CD4-positive, alpha-beta memory T cell (primary cell): ENCODE results near the gene SEC24C. TPM values are rescaled to one million over a fixed set of nuclear protein-coding genes. Genes with fewer than 3 reads are reported as not detected.
A peak's percentile ranks its signal among the peaks of the same experiment; 100 is the strongest.

Experiments used
- CTCF ChIA-PET: fragments of 350-600 bp; sonication (Branson Sonifier 250); formaldehyde crosslinking; loops from one replicate; lab custom pipeline; 2021; ENCODE audit warnings: inconsistent platforms; ENCODE audit not compliant: partially characterized antibody; lab: Charles Lee
- POLR2A ChIA-PET: fragments of 350-600 bp; sonication (Branson Sonifier 250); formaldehyde crosslinking; loops from one replicate; lab custom pipeline; 2021; ENCODE audit not compliant: partially characterized antibody; lab: Charles Lee
- DNase-seq, 5 donors: peaks; one replicate each; pipeline versions ENCODE4 v3.0.0 to v3.0.0-alpha.2; 2020 to 2022; ENCODE audit warnings: mixed read lengths in 1 of 5
- H3K27ac ChIP-seq: one replicate; pipeline ENCODE4 v1.7.0; 2013; ENCODE audit warnings: low read depth, low read length
- H3K27me3 ChIP-seq: 2 replicates; pipeline ENCODE4 v1.7.0; 2013; ENCODE audit warnings: mild to moderate bottlenecking, low read length, moderate library complexity; ENCODE audit not compliant: insufficient read depth
- H3K36me3 ChIP-seq: 2 replicates; pipeline ENCODE4 v1.7.0; 2013; ENCODE audit warnings: mild to moderate bottlenecking, low read length, moderate library complexity; ENCODE audit not compliant: insufficient read depth
- H3K4me1 ChIP-seq: 2 replicates; pipeline ENCODE4 v1.7.0; 2013; ENCODE audit warnings: mild to moderate bottlenecking, low read length, moderate library complexity; ENCODE audit not compliant: insufficient read depth
- H3K4me3 ChIP-seq, 2 donors: one replicate each; pipeline ENCODE4 v1.7.0; 2013; ENCODE audit warnings: low read length in 2 of 2, mild to moderate bottlenecking in 1 of 2
- H3K9me3 ChIP-seq, 2 donors: one replicate each; pipeline ENCODE4 v1.7.0; 2013; ENCODE audit warnings: low read length in 2 of 2, control low read depth in 1 of 2; ENCODE audit not compliant: control insufficient read depth in 1 of 2
- H3K27ac Mint-ChIP-seq, 7 donors: one replicate each; pipeline ENCODE4 v1.8.0; 2020 to 2021; ENCODE audit warnings: mixed read lengths in 7 of 7, mild to moderate bottlenecking in 6 of 7, inconsistent platforms in 3 of 7, moderate library complexity in 3 of 7
- H3K27me3 Mint-ChIP-seq, 2 donors: one replicate each; pipeline ENCODE4 v1.8.0; 2020 to 2021; ENCODE audit warnings: mixed read lengths in 2 of 2
- H3K36me3 Mint-ChIP-seq, 2 donors: one replicate each; pipeline ENCODE4 v1.8.0; 2020 to 2021; ENCODE audit warnings: mixed read lengths in 2 of 2, inconsistent platforms in 1 of 2, mild to moderate bottlenecking in 1 of 2
- H3K4me1 Mint-ChIP-seq, 4 donors: one replicate each; pipeline ENCODE4 v1.8.0; 2020 to 2021; ENCODE audit warnings: mixed read lengths in 4 of 4, mild to moderate bottlenecking in 1 of 4
- H3K4me3 Mint-ChIP-seq, 8 donors: one replicate each; pipeline ENCODE4 v1.8.0; 2020 to 2021; ENCODE audit warnings: mixed read lengths in 8 of 8, mild to moderate bottlenecking in 7 of 8, moderate library complexity in 6 of 8, inconsistent platforms in 3 of 8
- H3K9me3 Mint-ChIP-seq, 8 donors: one replicate each; pipeline ENCODE4 v1.8.0; 2020 to 2021; ENCODE audit warnings: mixed read lengths in 8 of 8, mild to moderate bottlenecking in 5 of 8, inconsistent platforms in 3 of 8, moderate library complexity in 1 of 8
- intact Hi-C: fragments of 100-400 bp; cut with micrococcal nuclease; formaldehyde crosslinking; loops from one replicate; pipeline ENCODE4 v1.15.1; 2023
- polyA plus RNA-seq, 2 donors: library from polyadenylated mRNA; unstranded; fragments of 300-500 nt; fragmentation: Illumina TruSeq; gene quantifications; one replicate each; pipeline ENCODE4 v1.2.3, GENCODE V29; 2021
- total RNA-seq, 2 experiments: library from RNA; stranded (reverse); gene quantifications; one replicate each; pipeline ENCODE4 v1.2.3, GENCODE V29; 2021

SEC24C gene
- total and polyA plus RNA-seq, 4 experiments from 2014 or later = 32.5 to 127 (median 97.5) TPM

DNA sequence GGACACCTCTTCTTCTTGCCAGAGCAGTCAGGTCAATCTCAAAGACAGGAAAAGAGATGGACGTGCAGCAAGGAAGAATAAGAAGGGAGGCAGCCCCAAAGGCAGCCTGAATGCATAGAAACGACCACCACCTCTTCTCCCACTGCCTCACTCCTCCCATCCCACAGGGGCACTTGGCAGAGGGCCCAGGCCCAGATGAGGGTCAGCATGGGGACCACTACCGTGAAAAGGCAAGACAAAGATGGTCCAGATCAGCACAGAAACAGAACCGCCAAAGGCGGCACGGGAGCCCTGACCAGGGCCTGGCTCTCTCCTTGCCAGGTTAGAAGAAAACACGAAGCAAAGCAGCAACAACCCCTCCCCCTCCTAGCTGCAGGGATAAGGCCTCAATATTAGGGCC lies 69.2 kb downstream of the SEC24C start:
- H3K36me3 ChIP-seq = peaks cover 38% of the 10 kb centered on the region
- Mint-ChIP-seq H3K36me3 (peaks cover 56 to 64% of the 10 kb centered on the region in 2 donors), H3K4me3 (peak overlapping the region in 3 of 8 donors; percentile 39 to 49 (median 46))

DNA sequence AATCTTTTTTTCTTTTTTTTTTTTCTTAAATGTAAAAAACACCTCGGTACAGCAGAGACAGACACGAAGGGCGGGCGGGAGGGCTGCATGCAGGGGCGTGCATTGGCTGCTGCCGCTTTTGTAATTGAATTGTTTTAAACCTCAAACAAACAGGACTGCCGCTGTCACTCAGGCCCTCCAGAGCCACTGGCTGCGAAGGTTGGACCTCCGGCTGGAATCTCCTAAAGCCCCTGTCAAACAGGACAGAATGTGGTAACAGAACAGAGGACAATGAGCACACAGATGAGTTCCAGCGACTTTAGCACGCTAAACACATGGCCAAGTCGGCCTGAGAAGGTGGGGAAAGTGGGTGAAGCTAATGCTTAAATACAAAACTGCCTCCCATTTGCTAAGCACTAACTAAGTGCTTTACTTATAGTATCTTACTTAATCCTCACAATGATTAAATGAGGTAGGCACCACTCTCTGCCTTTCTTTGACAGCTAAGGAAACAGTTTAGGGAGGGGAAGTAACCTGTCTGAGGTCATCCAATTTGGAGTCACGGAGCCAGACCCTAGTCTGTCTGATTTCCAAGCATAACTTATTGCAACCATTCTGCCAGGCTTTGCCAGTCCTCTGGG lies 70.2 kb downstream of the SEC24C start:
- Mint-ChIP-seq H3K4me1 (peaks cover 8 to 18% (median 14%) of the 10 kb centered on the region in 4 donors), H3K4me3 (no peak overlapping the region), H3K27ac (peak overlapping the region in 1 of 7 donors; percentile 78), H3K9me3 (peaks cover 0 to 8% (median 0%) of the 10 kb centered on the region in 8 donors), H3K27me3 (no peaks in the 10 kb centered on the region), H3K36me3 (peaks cover 52 to 61% of the 10 kb centered on the region in 2 donors)
- H3K36me3 ChIP-seq = peaks cover 36% of the 10 kb centered on the region
- H3K27me3 ChIP-seq = no peaks in the 10 kb centered on the region
- no peak overlapping the region for H3K27ac ChIP-seq
- intact Hi-C loops = loop anchor here (5.0 kb wide), 1 partner anchor 33 kb away; no protein-coding TSS in a partner anchor
- no peak for DNase-seq
- no peaks in the 10 kb centered on the region for H3K9me3 ChIP-seq
- ChIA-PET POLR2A (interaction anchor here (0.6 kb wide), 1 partner anchor 71 kb away, joined by 5 read pairs; no protein-coding TSS in a partner anchor), CTCF (interaction anchor here (1.5 to 1.7 kb wide), 2 partner anchors 17 to 32 kb away, joined by 4 to 5 read pairs; partner anchors contain the start of gene CHCHD1)
- H3K4me1 ChIP-seq = peaks cover 18% of the 10 kb centered on the region
- H3K4me3 ChIP-seq = no peak overlapping the region

More for the DNA sequence above, 69.2 kb downstream of the SEC24C start:
- Mint-ChIP-seq H3K27me3 (no peaks in the 10 kb centered on the region), H3K27ac (peak overlapping the region in 6 of 7 donors; percentile 34 to 95 (median 77)), H3K9me3 (peaks cover 0 to 8% (median 0%) of the 10 kb centered on the region in 8 donors), H3K4me1 (peaks cover 18 to 28% (median 22%) of the 10 kb centered on the region in 4 donors)
- intact Hi-C loops = loop anchor here (5.0 kb wide), 1 partner anchor 34 kb away; no protein-coding TSS in a partner anchor
- Histone ChIP-seq H3K27me3 (no peaks in the 10 kb centered on the region), H3K9me3 (no peaks in the 10 kb centered on the region), H3K4me3 (no peak overlapping the region), H3K27ac (no peak overlapping the region), H3K4me1 (peaks cover 29% of the 10 kb centered on the region)
- CTCF ChIA-PET = interaction anchor here (1.5 to 1.7 kb wide), 3 partner anchors 18 to 67 kb away, joined by 4 to 10 read pairs (median 5); partner anchors contain the start of gene CHCHD1
- no peak for DNase-seq
- POLR2A ChIA-PET = interaction anchor here (0.6 to 2.1 kb wide), 3 partner anchors 41 to 70 kb away, joined by 5 to 11 read pairs (median 5); a partner anchor contains a TSS

DNA sequence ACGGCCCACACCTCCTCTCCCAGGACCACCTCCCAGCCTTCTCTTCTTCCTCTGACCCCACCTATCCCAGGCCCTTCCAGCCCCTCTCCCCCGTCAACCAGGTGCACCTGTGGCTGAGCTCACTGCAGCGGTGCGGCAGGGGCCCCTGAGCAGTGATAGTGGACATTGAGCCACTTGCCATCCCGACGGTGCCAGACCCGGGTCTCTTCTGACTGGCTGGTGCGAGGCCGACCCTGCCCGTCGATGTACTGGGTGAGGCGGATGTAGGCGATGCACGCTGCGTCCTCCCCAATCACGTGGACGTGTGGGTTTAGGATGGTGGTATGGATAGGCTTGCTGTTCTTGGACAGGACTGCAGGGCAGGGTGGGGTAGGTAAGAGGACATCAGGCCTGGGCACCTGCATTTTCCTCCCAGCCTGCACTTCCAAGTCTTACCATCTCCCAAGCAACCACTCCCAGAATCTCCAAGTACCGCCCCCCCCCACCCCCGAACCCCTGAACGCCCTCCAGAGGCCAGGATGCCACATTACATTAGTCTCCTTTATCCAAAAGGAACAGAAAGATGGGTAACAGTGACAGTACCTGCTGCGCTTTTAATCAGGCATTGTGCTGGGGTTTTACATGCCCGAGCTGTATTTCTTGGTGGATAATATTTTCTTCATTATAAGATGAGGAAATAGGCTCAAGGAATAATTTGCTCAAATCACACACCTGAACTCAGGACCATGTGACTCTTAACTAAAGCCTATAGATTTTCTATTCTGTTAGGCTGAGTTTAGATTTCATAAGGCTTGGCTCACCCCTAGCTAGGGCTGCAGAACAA lies 70.9 kb downstream of the SEC24C start:
- intact Hi-C loops = loop anchor here (5.0 kb wide), 1 partner anchor 32 kb away; no protein-coding TSS in a partner anchor
- Histone ChIP-seq H3K27me3 (no peaks in the 10 kb centered on the region), H3K36me3 (peaks cover 36% of the 10 kb centered on the region), H3K9me3 (no peaks in the 10 kb centered on the region), H3K4me1 (peaks cover 11% of the 10 kb centered on the region), H3K27ac (no peak overlapping the region), H3K4me3 (no peak overlapping the region)
- Mint-ChIP-seq H3K4me1 (peaks cover 3 to 11% (median 8%) of the 10 kb centered on the region in 4 donors), H3K36me3 (peaks cover 50 to 61% of the 10 kb centered on the region in 2 donors), H3K9me3 (peaks cover 0 to 8% (median 0%) of the 10 kb centered on the region in 8 donors), H3K27ac (peak overlapping the region in 2 of 7 donors; percentile 50 to 78), H3K27me3 (no peaks in the 10 kb centered on the region), H3K4me3 (no peak overlapping the region)
- ChIA-PET POLR2A (interaction anchor here (1.4 kb wide), 1 partner anchor 42 kb away, joined by 5 read pairs; no protein-coding TSS in a partner anchor), CTCF (interaction anchor here (0.7 to 2.1 kb wide), 6 partner anchors 14 to 142 kb away, joined by 3 to 5 read pairs (median 4); partner anchors contain the start of gene CHCHD1)
- DNase-seq = no peak

DNA sequence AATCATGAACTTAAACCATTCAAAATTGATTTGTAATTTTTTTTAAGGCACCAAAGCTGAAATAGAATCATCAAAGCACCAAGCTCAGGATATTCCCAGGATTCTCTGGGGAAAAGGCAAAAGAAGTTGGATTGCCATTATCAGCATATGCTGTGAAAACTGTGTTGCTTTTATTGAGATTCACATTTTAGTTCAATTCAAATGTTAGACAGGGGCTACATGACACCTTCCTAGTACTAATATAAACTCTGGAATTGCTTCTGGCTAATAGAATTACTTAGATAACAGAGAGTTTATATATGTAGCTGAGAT lies 71.5 kb downstream of the SEC24C start:
- Mint-ChIP-seq H3K36me3 (peaks cover 48 to 59% of the 10 kb centered on the region in 2 donors), H3K4me1 (peaks cover 0 to 5% (median 4%) of the 10 kb centered on the region in 4 donors), H3K9me3 (peaks cover 0 to 8% (median 0%) of the 10 kb centered on the region in 8 donors), H3K27ac (peak overlapping the region in 3 of 7 donors; percentile 23 to 69 (median 50)), H3K27me3 (no peaks in the 10 kb centered on the region), H3K4me3 (no peak overlapping the region)
- POLR2A ChIA-PET = interaction anchor here (1.4 kb wide), 1 partner anchor 42 kb away, joined by 5 read pairs; no protein-coding TSS in a partner anchor
- H3K27me3 ChIP-seq = no peaks in the 10 kb centered on the region
- DNase-seq = no peak
- H3K36me3 ChIP-seq = peaks cover 36% of the 10 kb centered on the region
- H3K4me3 ChIP-seq = no peak overlapping the region
- CTCF ChIA-PET = interaction anchor here (0.7 to 2.1 kb wide), 6 partner anchors 10 to 141 kb away, joined by 3 to 4 read pairs (median 4); no protein-coding TSS in a partner anchor
- intact Hi-C loops = no loop called here
- peaks cover 5% of the 10 kb centered on the region for H3K4me1 ChIP-seq
- H3K9me3 ChIP-seq = no peaks in the 10 kb centered on the region
- H3K27ac ChIP-seq = no peak overlapping the region

DNA sequence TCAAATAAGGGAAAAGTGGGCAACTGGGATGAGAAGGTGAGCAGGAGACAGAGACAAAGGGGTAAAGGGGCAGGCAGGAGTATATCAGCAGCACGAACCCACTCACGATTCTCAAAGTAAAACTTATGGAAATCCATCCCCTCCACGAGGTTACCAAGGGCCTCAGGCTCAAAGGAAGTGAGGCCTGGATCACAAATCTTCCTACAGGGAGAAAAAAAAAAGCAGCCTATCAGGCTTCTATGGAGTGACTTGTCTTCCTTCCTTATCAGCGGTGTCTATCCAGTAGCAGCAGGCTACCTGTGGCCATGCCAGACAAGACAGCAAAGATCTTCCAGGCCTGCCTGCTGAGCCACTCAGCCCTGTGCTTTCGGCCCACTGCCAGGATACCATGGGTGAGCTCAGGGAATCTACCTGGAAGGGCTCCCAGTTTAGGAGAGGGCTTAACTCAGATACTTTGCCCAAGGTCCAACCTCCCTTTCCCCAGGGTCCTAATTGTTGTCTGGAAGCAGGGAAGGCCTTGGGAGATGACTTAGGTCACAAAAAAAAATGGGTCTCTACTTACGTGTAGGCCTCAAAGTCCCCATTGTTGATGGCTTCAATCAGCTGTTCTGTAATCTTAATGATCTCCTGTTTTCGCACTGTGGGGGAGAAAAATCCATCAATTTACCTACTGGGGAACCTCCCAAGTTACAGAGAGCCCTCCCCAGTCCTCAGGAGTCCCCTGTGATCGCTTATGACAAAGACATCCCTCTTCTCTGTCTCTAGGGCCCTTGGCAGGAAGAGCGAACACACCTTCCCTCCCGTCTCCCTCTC lies 73.0 kb downstream of the SEC24C start:
- Mint-ChIP-seq H3K27ac (peak overlapping the region in 4 of 7 donors; percentile 20 to 68 (median 59)), H3K9me3 (peaks cover 0 to 8% (median 0%) of the 10 kb centered on the region in 8 donors), H3K4me3 (no peak overlapping the region), H3K27me3 (no peaks in the 10 kb centered on the region), H3K36me3 (peaks cover 55 to 68% of the 10 kb centered on the region in 2 donors), H3K4me1 (peaks cover 0 to 4% (median 4%) of the 10 kb centered on the region in 4 donors)
- POLR2A ChIA-PET = no interaction called here
- H3K27ac ChIP-seq = no peak overlapping the region
- H3K4me1 ChIP-seq = peaks cover 4% of the 10 kb centered on the region
- H3K9me3 ChIP-seq = no peaks in the 10 kb centered on the region
- CTCF ChIA-PET = interaction anchor here (1.4 to 2.1 kb wide), 2 partner anchors 9 to 18 kb away, joined by 3 to 4 read pairs; no protein-coding TSS in a partner anchor
- no peak for DNase-seq
- no peak overlapping the region for H3K4me3 ChIP-seq
- peaks cover 43% of the 10 kb centered on the region for H3K36me3 ChIP-seq
- no peaks in the 10 kb centered on the region for H3K27me3 ChIP-seq
- intact Hi-C loops = no loop called here

DNA sequence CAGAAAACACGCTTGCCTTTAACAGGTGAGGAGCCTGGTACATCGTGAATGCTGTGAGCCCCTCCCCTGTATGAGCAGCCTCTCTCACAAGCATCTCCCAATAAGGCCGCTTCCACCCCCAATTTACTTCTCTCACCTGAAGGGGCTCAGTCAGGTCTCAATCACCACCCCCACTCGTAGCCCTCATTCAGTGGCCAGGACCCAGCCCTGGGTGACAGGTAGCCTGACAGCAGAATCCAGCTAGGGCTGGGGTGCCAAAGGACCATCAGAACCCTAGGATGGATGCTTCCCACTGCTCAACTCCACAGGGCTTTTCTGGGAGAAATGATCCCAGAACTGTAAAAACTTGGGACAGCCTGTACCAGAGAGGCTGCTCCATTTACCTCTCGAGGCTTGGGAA lies 73.7 kb downstream of the SEC24C start:
- H3K9me3 Mint-ChIP-seq = peaks cover 0 to 2% (median 0%) of the 10 kb centered on the region in 8 donors
- peak overlapping the region in 4 of 7 donors; percentile 53 to 81 (median 74) for H3K27ac Mint-ChIP-seq
- no peaks in the 10 kb centered on the region for H3K27me3 Mint-ChIP-seq
- H3K36me3 ChIP-seq = peaks cover 47% of the 10 kb centered on the region
- H3K27me3 ChIP-seq = no peaks in the 10 kb centered on the region
- H3K4me3 Mint-ChIP-seq = no peak overlapping the region
- intact Hi-C loops = no loop called here
- H3K4me1 ChIP-seq = no peaks in the 10 kb centered on the region
- no peak overlapping the region for H3K4me3 ChIP-seq
- peaks cover 0 to 4% (median 2%) of the 10 kb centered on the region in 4 donors for H3K4me1 Mint-ChIP-seq
- DNase-seq = no peak
- CTCF ChIA-PET = interaction anchor here (1.0 kb wide), 1 partner anchor 62 kb away, joined by 3 read pairs; no protein-coding TSS in a partner anchor
- no peak overlapping the region for H3K27ac ChIP-seq
- peaks cover 55 to 71% of the 10 kb centered on the region in 2 donors for H3K36me3 Mint-ChIP-seq
- H3K9me3 ChIP-seq = no peaks in the 10 kb centered on the region
- POLR2A ChIA-PET = no interaction called here
